HG02943 (cell line): Measurements from ENCODE around the gene HDLBP.

Experiments
- ATAC-seq: cut with Tn5 transposase; IDR thresholded peaks from one replicate; pipeline ENCODE4 v1.9.1; 2021; ENCODE audit warnings: mild to moderate bottlenecking, low read depth, moderate library complexity; ENCODE audit not compliant: unreplicated experiment

Gene HDLBP

DNA sequence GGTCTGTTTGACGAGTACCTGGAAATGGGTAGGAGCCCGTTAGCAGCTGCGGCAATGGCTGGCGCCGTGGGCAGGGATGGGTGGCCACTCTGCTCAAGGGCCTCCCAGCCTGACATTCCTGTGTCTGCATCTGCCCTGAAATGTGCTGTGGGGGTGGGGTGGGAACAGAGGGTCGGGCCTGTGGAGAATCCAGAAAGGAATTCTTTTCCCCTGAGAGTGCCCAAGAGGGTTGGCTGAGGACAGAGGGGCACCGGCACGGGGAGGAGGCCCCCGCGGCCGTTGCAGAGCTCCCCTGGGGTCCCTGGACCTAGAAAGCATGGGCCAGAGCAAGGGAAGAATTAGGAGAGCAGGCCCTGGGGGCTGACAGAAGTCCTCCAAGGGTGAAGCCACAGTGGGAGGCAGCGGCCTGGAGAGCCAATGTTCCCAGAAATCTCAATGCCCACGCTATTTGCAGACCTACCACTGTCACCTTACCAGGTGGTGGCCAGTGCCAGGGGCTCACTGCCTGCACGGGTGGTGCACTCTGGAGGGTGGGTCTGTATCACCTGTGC, 99.2 kb downstream of the HDLBP start:
- no peak for ATAC-seq

DNA sequence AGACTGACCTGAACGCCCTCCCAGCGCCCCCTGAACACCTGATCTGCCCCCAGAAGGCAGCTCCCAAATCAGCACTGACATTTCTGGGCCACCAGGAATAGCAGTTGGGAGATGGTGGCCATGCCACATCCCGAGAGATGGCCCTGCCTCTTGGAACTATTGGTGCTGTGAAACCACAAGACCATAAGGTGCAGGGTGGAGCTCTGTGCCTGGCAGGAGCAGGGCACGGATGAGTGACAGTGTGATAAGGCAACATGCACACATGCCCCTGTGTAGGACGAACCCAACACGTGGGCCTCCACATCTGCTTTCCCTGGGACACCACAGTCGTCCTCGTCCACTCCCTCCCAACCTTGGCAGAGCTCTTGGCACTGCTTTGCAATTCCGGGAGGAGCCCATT, 100.1 kb downstream of the HDLBP start:
- ATAC-seq = no peak

DNA sequence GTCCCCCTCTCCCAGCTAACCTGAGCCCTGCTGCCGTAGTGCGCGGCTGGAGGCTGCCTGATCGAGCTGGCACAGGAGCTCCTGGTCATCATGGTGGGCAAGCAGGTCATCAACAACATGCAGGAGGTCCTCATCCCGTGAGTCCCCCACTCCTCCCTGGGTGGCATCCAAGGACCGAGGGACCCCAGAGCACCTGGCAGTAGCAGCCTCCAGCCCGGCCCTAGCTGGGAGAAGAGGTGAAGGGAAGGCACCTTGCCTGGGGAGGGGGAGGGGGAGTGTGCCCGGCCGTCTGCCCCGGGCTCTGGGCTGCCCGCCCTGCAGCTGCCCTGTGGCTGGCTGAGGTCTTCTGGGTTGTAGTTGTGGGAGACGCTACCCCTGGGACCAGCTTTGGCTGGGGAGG, 100.7 kb downstream of the HDLBP start:
- ATAC-seq = no peak

DNA sequence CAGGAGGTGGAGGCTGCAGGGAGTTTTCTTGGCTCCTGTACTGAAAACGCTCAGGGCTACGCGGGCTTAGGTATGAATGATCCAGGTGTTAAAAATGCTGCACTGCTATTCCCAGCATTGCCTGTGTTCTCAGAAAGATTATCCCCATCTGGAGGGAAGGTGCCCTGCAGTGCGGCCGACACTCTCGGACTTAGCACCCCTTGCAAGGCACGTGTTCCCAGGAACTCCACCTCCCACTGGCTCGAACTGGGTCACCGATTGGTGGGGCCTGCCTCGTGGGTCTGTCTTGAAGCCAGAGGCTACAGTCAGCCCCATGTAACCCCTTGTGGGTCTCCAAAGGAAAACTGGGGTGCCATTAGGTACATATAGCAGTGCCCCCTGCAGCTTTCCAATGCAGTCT, 101.3 kb downstream of the HDLBP start:
- no peak for ATAC-seq

DNA sequence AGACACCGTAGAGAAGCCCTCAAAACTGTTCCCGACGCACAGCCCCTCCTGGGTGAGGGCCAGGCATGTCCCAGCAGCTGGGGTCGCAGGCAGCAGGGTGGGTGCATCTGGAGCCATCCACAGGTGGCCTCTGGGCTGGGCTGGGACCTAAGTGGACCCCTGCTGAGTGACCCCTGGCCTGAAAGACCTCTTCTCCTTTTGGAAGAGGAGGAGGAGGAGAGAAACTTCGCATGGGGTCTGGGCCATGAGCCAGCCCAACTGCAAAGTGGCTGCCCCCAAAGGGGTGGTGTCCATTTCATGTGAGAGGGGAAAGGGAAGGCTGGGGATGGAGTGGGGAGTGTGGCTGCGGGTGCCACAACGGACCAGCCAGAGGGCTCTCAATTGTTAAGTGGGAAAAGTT, 101.9 kb downstream of the HDLBP start:
- ATAC-seq = no peak

DNA sequence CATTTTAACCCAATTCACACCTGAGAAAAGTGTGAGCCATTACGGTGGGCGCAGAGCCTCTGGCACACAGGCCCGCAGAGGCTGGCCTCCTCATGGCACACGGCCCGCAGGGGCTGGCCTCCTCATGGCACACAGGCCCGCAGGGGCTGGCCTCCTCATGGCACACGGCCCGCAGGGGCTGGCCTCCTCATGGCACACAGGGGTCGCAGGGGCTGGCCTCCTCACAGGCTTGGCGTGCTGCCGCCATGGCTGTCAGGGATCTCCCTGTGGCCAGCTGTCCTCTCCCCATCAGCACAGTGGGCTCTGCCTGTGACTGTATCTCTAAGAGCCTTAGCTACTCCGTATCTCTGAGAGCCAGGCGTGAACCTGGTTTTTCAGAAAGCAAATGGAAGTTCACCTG, 102.4 kb downstream of the HDLBP start:
- ATAC-seq = no peak

DNA sequence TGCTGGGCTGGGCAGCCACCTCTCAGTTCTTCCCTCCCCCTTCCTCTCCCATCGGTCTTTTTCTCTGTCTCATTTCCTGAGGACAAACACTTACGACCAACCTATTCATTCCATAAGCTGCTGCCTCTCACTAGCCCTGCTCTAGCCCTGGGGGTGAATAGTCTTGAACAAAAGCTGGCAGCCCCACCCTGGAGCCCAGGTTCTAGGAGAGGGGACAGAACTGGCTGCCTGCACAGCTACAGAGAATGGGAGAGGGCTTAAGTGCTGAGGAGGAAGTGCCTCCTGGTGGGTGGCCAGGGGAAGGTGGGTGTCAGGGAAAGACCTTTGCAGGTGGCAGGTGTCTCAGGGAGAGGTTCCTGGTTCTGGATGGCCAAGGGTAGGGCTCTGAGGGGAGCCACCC, 104.2 kb downstream of the HDLBP start:
- ATAC-seq = no peak

DNA sequence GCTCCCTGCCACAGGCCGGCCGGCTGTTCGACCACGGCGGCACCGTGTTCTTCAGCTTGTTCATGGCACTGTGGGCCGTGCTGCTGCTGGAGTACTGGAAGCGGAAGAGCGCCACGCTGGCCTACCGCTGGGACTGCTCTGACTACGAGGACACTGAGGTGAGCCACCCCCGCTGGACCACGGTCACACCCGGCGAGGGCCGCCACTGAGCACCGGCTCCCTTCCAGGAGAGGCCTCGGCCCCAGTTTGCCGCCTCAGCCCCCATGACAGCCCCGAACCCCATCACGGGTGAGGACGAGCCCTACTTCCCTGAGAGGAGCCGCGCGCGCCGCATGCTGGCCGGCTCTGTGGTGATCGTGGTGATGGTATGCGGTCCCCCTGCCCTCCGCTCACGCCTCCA, 106.2 kb downstream of the HDLBP start:
- ATAC-seq = no peak

DNA sequence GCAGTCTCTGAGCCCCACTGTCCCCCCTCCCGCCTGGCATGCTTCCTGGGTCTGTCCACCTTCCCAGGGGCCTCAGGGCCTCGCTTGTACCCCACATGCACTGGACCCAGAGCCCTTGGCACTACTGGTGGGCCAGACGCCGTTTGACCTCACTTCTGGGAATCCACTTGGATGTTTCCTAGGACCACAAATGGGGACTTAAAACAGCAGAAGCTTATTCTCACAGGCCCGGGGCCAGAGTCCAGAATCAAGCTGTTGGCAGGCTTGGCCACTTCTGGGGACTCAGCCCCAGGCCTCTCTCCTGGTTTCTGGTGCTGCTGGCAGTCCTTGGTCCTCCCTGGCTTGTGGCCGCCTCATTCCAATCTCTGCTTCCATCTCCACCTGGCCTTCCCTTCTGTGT, 107.4 kb downstream of the HDLBP start:
- ATAC-seq = no peak

DNA sequence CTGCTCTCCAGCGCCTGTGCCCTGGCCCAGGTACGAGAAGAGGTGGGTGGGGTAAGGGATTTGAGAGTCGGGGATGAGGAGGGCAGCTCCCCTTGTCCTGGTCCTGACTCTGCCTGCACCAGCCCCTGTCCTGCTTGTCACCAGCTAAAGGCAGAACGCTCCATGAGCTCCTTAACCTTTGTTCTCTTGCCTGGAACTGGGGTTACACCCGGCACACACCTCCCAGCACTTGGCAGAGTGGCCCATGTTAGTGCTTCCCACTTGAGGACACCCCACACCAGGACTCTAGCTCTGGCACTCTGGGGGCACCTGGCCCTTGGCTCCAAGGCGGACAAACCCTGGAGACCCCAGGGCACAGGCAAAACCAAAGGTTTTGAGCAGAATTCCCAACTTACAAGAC, 107.8 kb downstream of the HDLBP start:
- ATAC-seq = no peak

DNA sequence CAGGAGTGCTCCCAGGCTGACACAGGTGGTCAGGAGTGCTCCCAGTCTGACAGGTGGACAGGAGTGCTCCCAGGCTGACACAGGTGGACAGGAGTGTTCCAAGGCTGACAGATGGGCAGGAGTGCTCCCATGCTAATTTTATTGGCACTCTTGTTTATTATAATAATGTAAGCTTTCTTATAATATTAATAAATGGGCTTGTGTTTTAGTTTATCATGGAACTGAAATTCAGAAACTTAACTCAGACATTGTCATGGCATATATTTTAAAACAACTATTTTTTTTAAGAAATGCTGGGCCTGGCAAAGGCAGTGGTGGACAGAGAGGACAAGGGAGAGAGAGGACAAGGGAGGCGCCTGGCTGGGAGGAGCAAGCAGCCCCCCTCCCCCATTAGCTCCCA, 108.3 kb downstream of the HDLBP start:
- no peak for ATAC-seq

DNA sequence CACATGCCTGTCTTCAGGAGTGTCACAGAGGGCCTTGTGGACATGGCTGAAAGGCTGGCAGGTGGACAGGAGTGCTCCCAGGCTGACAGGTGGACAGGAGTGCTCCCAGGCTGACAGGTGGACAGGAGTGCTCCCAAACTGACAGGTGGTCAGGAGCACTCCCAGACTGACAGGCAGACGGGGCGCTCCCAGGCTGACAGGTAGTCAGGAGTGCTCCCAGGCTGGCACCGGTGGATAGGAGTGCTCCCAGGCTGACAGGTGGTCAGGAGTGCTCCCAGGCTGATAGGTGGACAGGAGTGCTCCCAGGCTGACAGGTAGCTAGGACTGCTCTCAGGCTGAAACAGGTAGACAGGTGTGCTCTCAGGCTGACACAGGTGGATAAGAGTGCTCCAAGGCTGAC, 110.4 kb downstream of the HDLBP start:
- ATAC-seq = no peak

DNA sequence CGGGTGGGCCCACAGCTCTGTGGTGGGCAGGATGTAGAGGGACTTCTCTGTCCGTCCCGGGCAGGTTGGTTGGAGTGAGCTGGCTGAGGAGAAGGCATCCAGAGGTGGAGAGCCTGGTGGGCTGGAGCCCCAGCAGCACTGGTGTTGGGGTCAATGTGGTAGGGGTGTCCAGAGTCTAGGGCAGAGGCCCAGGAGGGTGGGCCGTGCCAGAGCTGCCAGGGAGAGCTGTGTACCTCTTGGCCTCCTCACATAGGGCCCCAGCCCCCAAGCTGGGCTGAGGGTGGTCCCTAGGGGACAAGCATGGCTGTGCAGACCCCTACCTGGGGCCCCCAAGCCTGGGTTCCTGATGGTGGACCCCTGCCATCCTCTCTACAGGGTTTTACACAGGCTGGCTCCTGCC, 111.0 kb downstream of the HDLBP start:
- no peak for ATAC-seq

DNA sequence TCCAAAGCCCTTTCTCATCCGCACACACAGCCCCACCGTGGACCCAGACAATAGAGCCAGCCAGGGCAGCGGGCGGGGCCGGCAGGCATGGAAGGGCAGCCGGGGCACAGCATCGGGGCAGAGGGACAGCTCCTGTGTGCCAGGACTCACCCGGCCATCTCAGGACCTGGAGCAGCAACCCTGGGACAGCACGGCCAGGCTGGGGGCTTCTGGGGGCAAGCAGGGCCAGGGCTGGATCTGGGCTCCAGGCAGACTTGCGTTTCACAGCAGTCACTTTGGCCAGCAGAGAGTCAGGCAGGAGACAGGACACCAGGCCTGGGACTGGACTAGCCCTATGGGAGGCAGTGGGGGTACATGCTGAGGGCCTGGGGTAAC, 111.5 kb downstream of the HDLBP start:
- ATAC-seq = no peak

DNA sequence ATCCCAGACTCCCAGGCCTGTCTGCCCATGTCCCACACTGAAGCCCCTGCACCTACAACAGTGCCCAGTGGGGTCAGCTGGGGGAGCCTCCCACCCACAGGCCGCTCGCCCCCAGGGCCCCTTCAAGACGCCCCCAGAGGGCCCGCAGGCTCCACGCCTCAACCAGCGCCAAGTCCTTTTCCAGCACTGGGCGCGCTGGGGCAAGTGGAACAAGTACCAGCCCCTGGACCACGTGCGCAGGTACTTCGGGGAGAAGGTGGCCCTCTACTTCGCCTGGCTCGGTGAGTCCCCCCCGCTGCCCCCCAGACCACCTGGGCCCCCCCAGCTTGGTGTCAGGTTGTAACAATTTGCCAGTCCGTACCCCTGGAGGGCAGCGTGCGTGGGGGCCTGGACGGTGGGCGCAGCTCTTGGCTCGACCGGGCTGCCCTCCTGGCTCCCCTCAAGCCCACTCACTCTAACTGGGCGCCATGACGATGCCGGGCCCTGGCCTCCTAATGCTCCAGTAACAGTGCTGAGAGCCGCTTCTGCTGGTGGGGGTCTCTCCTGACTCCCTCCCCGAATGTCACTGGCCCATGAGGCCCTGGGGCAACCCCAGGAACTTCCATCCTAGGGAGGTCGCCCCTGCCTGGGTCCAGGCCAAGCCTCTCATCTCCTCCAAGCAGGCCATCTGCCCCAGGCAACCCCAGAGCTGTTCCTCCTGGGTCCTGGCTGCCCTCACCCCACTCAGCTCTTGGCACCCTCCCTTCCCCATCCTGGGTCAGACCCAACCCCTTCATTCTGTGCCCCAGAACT, 112.1 kb downstream of the HDLBP start:
- no peak for ATAC-seq

DNA sequence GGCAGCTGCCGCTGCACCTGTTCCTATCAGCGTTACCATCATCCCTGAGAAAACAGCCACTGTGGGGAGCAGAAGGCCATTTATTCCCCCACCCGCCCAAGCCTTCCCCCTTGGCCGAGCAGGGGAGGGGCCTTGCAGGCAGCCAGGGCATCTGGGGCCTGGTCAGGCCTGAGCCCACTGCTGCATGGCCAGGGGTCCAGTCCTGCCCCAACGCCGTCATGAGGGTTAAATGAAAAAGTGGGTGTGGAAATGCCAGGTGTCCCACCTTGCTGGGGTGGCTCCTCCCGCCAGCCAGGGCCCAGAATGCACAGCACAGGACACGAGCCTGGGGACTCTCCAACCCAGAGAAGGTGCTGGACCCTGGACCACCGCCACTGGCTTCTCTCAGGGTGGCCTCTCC, 112.8 kb downstream of the HDLBP start:
- no peak for ATAC-seq

DNA sequence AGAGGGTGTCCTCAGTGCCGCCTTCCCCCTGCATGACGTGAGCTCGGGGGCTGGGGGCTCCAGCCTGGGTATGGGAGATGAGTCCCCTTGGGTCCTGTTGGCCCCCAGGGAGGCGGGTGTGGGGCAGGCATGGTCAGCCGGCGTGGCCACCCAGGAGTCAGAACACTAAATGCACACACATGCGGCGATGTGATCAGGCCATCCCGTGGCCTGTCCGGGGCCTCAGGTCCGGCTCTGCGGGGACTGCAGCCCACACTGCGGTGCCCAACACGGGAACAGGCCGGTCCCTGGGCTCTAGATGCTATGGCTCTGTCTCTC, 113.2 kb downstream of the HDLBP start:
- ATAC-seq = no peak

DNA sequence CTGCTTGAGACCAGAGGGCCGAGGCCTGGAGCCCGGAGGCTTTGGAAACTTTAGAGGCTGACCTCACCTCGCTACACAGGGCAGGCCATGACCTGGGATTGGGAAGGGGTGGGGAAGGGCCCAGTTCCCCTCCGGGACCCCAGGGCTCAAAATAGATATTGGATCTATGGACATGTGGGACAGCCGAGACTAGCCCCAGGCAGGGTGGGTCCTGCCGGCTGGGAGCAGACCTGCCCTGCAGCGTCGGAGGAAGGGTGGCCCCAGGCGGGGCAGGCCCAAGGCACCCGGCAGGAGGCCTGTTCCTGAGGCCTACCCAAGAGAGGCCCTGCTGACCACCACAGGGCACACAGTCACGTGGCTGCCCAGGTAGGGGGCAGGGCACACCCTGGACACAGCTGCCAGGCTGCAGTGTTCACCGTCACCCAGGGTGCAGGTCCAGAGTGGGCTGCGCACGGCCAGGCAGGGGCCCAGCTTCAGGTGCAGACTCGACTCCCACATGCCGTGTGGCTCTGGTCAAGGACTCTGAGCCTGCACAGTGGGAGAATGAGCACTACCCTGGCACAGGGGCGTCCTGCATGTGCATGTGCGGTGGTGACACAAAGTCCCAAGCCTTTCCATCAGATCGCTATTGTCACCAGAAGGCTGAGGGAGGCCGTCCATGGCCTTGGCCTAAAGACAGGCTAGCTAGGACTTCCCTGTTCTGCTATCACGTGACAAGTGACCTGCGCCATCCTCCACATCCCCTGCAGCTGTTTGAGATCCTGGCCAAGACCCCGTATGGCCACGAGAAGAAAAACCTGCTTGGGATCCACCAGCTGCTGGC, 113.8 kb downstream of the HDLBP start:
- ATAC-seq = no peak

DNA sequence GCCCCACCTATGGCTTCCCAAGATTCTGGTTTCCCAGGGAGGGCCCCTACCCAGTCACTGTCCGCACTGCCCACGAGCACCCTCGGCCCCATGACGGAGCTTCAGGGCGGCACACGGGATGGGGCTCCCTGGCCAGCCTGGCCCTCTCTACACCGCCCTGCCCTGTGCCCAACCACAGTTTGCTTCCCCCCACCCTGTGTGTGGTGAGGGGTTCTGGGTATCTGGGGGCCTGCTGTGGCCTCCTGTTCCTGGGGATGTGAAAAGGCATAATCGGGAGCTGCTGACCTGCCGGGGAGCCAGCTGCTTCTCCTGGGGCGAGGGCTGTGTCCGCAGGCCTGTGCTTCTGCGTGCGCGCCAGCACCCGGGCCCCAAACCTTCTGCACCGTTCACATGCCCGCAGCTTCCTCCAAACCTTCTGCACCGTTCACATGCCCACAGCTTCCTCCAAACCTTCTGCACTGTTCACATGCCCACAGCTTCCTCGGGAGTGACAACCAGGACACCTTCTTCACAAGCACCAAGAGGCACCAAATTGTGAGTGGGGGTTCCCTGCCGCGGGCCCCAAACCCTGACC, 114.6 kb downstream of the HDLBP start:
- ATAC-seq = no peak

DNA sequence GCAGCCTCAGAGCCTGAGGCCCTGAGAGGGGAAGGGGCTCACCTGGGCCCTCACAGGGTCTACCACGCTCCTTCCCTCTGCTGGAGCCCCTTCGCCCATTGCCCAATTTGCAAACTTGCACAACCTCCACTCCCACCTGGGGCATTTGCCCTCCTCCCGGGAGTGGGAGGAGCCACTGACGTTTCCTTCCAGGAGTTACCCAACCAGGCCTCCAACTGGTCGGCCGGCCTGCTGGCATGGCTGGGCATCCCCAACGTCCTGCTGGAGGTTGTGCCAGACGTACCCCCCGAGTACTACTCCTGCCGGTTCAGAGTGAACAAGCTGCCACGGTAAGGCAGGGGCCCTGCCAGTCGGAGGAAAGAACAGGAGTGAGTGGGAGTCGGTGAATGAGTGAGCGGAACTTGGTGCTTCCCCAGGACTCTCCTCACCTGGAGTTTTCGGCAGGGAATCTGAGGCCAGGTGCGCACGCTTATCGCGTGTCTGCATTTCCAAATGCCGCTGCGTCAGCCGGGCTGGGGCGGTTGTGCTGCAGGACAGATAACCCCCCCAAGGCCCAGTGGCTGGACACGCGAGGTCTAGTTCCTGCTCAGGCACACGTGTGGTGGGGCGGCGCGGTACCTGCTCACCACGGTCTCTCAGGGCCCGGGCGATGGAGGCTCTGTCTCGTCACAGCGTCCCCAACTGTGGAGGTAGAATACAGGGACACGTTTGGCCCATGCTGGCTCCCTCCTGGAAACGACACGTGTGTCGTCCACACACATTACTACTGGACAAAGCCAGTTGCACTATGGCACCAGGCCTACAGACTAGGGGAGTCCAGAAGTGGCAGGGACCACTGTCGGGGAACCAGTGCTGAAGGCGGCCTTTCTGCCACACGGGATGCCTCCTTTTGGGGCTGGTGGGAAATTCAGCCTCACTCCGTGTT, 115.3 kb downstream of the HDLBP start:
- ATAC-seq = no peak

DNA sequence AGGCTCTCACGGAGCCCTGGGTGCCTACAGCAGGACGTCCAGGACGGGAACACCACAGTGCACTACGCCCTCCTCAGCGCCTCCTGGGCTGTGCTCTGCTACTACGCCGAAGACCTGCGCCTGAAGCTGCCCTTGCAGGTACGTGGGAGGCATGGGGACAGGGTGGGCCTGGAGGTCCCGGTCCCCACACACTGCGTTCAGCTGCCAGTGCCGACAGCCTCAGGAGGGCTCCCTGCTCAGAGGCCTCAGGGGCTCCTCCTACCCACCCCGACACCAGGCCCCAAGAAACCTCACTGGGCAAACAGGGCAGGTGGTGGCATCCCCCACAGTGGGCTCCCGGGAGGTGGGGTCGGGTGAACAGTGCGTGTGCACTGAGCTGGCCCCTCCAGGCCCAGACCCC, 116.2 kb downstream of the HDLBP start:
- no peak for ATAC-seq
